Ascending aorta (tissue), 2 donors: ENCODE measurements around the gene ANKRD6. TPM values are rescaled to one million over a fixed set of nuclear protein-coding genes. Genes with fewer than 3 reads are reported as not detected.

Experiments used
- DNase-seq, 2 donors: peaks; one replicate each; pipeline ENCODE4 v3.0.0-alpha.2; 2019; ENCODE audit warnings: low spot score in 2 of 2
- H3K27ac ChIP-seq, 2 donors: fragments of 200-600 bp; sonication (generic); one replicate each; pipeline ENCODE4 v1.5.1; 2016 to 2017; ENCODE audit warnings: mild to moderate bottlenecking in 1 of 2
- H3K27me3 ChIP-seq: fragments of 200-600 bp; sonication (generic); one replicate; pipeline ENCODE4 v1.5.1; 2017
- H3K36me3 ChIP-seq, 2 donors: fragments of 200-600 bp; sonication (generic); one replicate each; pipeline ENCODE4 v1.5.1; 2016
- H3K4me1 ChIP-seq, 2 donors: fragments of 200-600 bp; sonication (generic); one replicate each; pipeline ENCODE4 v1.5.1; 2016 to 2017; ENCODE audit warnings: mild to moderate bottlenecking in 1 of 2
- H3K4me3 ChIP-seq, 2 donors: fragments of 200-600 bp; sonication (generic); one replicate each; pipeline ENCODE4 v1.5.1; 2016 to 2017; ENCODE audit warnings: mild to moderate bottlenecking in 1 of 2
- H3K9me3 ChIP-seq, 2 donors: fragments of 200-600 bp; sonication (generic); one replicate each; pipeline ENCODE4 v1.5.1; 2016
- CTCF ChIP-seq, 3 experiments: fragments of 200-600 bp in 2 of 3; fragments of 450-650 bp in 1 of 3; sonication (generic) in 2 of 3; IDR thresholded peaks; one replicate each; pipeline ENCODE4 v1.5.1; 2016 to 2019; ENCODE audit warnings: antibody characterized with exemption in 3 of 3, mild to moderate bottlenecking in 1 of 3, moderate library complexity in 1 of 3
- intact Hi-C: fragments of 100-400 bp; cut with DNase I; formaldehyde crosslinking; loops from one replicate; pipeline ENCODE4 v1.15.1; 2023
- total RNA-seq: library from RNA; depleted of rRNA; stranded (reverse); fragments of >200 nt; gene quantifications from one replicate; pipeline ENCODE4 v1.1.0, GENCODE V29; 2016

Gene ANKRD6
- total RNA-seq, 1 donor from 2014 or later = 32.2 TPM

DNA sequence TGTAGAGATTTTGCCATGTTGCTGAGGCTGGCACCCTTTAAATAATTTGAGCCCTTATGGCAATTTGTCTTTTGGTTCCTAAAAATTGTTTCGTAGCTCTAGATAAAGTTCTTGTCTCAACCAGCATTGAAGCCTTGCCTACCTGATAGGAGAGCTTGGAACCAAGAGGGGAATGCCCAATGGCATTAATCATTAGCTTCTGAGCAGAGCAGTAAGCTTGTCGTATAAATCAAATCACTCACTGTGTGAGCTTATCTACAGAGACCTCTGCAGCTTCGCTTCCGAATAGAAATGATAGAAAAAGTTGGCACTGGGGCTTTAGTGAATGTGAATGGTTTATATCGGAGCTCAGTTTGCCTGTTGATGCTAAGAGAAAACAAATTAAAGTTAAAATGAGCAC is 10.7 kb downstream of the ANKRD6 start:
- TF ChIP-seq CTCF (IDR thresholded peaks at IDR 0.05) = no peak
- Histone ChIP-seq H3K4me1 (no peaks in the 10 kb centered on the region), H3K27ac (no peak overlapping the region), H3K27me3 (no peaks in the 10 kb centered on the region), H3K9me3 (no peaks in the 10 kb centered on the region), H3K36me3 (no peaks in the 10 kb centered on the region), H3K4me3 (no peak overlapping the region)
- intact Hi-C loops = no loop called here
- no peak for DNase-seq

DNA sequence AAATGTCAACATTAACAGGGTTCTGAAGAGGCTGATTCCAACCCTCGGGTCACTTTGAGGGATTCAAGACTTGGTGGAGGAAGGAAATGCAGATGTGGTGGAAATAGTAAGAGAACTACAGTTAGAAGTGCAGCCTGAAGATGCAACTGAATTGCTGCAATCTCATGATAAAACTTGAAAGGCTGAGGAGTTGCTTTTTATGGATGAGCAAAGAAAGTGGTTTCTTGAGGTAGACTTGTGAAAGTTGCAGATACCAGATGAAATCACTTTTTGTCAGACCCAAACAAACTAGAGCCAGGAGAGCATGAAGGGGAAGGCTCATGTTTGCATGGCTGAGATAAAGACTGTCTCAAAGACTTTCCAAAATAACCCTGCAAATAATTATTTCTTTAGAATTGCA is 16.2 kb downstream of the ANKRD6 start:
- no peaks in the 10 kb centered on the region for H3K27me3 ChIP-seq
- no peaks in the 10 kb centered on the region for H3K36me3 ChIP-seq
- peaks cover 0 to 12% of the 10 kb centered on the region in 2 donors for H3K4me1 ChIP-seq
- intact Hi-C loops = no loop called here
- H3K27ac ChIP-seq = no peak overlapping the region
- H3K4me3 ChIP-seq = no peak overlapping the region
- no peaks in the 10 kb centered on the region for H3K9me3 ChIP-seq
- no peak for TF ChIP-seq CTCF (IDR thresholded peaks at IDR 0.05)
- DNase-seq = no peak

DNA sequence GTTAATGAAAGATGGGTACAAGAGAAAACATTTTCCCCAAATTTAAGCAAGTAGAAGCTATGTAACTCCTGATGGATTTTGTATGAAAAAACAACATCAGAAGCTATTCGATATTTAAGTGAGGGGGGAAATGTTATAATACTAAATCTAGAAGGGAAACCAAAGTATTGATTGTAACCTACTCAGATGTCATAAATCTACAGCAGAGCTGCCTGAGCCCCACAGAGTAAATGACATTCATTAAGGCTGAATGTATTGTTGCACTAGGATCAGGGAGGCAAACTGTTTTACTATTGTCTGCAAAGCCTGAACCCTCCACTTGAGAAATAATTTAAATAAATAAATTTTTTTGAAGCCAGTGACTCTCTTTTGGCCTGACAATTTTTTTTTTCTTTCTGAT is 19.3 kb downstream of the ANKRD6 start:
- DNase-seq = no peak
- H3K4me1 ChIP-seq = peaks cover 0 to 14% of the 10 kb centered on the region in 2 donors
- intact Hi-C loops = no loop called here
- H3K27me3 ChIP-seq = no peaks in the 10 kb centered on the region
- H3K9me3 ChIP-seq = no peaks in the 10 kb centered on the region
- H3K36me3 ChIP-seq = no peaks in the 10 kb centered on the region
- H3K27ac ChIP-seq = peak overlapping the region in 1 of 2 donors; percentile 28
- TF ChIP-seq CTCF (IDR thresholded peaks at IDR 0.05) = no peak
- H3K4me3 ChIP-seq = no peak overlapping the region

- Histone ChIP-seq H3K9me3 (no peaks in the 10 kb centered on the region), H3K27ac (no peak overlapping the region), H3K4me3 (no peak overlapping the region), H3K27me3 (no peaks in the 10 kb centered on the region), H3K4me1 (peaks cover 0 to 14% of the 10 kb centered on the region in 2 donors), H3K36me3 (no peaks in the 10 kb centered on the region)
- no peak for DNase-seq
- intact Hi-C loops = no loop called here
- TF ChIP-seq CTCF (IDR thresholded peaks at IDR 0.05) = no peak
These were observed 21.3 kb downstream of the ANKRD6 start for GRCh38 chr6:89454300-89454699.

GRCh38 chr6:89458704-89459103 is 25.8 kb downstream of the ANKRD6 start:
- Histone ChIP-seq H3K36me3 (no peaks in the 10 kb centered on the region), H3K4me1 (peaks cover 0 to 2% of the 10 kb centered on the region in 2 donors), H3K4me3 (no peak overlapping the region), H3K27me3 (no peaks in the 10 kb centered on the region), H3K9me3 (no peaks in the 10 kb centered on the region), H3K27ac (no peak overlapping the region)
- intact Hi-C loops = no loop called here
- DNase-seq = no peak
- TF ChIP-seq CTCF (IDR thresholded peaks at IDR 0.05) = no peak

- Histone ChIP-seq H3K4me1 (peaks cover 0 to 2% of the 10 kb centered on the region in 2 donors), H3K27ac (no peak overlapping the region), H3K9me3 (no peaks in the 10 kb centered on the region), H3K4me3 (no peak overlapping the region), H3K27me3 (no peaks in the 10 kb centered on the region), H3K36me3 (no peaks in the 10 kb centered on the region)
- no peak for DNase-seq
- TF ChIP-seq CTCF (IDR thresholded peaks at IDR 0.05) = no peak
- intact Hi-C loops = no loop called here
These were observed 26.5 kb downstream of the ANKRD6 start for GRCh38 chr6:89459501-89459900.
